Measurements from ENCODE around the gene MRFAP1L1.

The MRFAP1L1 gene

GRCh38 chr4:6659897-6660296, 49.8 kb downstream of the MRFAP1L1 start:
- no peak for DNase-seq (ENCODE audit: low read depth in 1 of 2, low spot score in 1 of 2)
- H3K27ac ChIP-seq (replicated peaks), result no peak overlapping the region
- TF ChIP-seq GABPA (IDR thresholded peaks at IDR 0.05; ENCODE audit: low read depth), result no peak
- TF ChIP-seq SPI1 (IDR thresholded peaks at IDR 0.05; ENCODE audit: borderline replicate concordance, low read depth), result no peak
- no peak for TF ChIP-seq CTCF (IDR thresholded peaks at IDR 0.05; ENCODE audit: insufficient read depth, low read length)
- TF ChIP-seq, protein P1, sequence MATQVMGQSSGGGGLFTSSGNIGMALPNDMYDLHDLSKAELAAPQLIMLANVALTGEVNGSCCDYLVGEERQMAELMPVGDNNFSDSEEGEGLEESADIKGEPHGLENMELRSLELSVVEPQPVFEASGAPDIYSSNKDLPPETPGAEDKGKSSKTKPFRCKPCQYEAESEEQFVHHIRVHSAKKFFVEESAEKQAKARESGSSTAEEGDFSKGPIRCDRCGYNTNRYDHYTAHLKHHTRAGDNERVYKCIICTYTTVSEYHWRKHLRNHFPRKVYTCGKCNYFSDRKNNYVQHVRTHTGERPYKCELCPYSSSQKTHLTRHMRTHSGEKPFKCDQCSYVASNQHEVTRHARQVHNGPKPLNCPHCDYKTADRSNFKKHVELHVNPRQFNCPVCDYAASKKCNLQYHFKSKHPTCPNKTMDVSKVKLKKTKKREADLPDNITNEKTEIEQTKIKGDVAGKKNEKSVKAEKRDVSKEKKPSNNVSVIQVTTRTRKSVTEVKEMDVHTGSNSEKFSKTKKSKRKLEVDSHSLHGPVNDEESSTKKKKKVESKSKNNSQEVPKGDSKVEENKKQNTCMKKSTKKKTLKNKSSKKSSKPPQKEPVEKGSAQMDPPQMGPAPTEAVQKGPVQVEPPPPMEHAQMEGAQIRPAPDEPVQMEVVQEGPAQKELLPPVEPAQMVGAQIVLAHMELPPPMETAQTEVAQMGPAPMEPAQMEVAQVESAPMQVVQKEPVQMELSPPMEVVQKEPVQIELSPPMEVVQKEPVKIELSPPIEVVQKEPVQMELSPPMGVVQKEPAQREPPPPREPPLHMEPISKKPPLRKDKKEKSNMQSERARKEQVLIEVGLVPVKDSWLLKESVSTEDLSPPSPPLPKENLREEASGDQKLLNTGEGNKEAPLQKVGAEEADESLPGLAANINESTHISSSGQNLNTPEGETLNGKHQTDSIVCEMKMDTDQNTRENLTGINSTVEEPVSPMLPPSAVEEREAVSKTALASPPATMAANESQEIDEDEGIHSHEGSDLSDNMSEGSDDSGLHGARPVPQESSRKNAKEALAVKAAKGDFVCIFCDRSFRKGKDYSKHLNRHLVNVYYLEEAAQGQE (IDR thresholded peaks at IDR 0.05; ENCODE audit: insufficient replicate concordance, low read depth), result no peak
- no peak for TF ChIP-seq POLR2AphosphoS5 (IDR thresholded peaks at IDR 0.05; ENCODE audit: low read depth)
- no peak overlapping the region for H3K4me3 ChIP-seq (replicated peaks; ENCODE audit: insufficient read depth, low read length)
- H3K27me3 ChIP-seq (ENCODE audit: insufficient read depth, poor library complexity, severe bottlenecking), result no peaks in the 10 kb centered on the region

DNA sequence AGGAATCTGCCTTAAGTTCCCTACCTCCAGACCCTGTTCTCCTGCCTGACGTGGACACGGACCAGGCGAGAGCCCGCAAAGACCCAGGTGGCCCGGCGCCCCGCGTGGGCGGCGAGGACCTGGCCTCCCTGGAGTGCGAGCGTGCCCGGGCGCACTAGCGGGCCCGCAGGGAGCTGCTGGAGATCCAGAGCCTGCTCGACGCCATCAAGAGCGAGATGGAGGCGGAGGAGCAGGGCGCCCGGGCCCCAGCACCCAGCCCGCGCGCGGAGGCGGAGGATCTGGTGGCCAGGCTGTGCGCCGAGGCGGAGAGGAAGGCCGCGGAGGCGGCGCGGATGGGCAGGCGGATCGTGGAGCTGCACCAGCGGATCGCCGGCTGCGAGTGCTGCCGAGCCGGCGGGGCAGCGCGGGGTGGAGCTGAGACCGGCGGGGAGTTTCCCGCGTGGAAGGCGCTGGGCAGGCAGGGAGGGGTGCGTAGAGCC, 51.0 kb downstream of the MRFAP1L1 start:
- Histone ChIP-seq H3K4me3 (replicated peaks; ENCODE audit: insufficient read depth, low read length) (no peak overlapping the region), H3K27me3 (ENCODE audit: insufficient read depth, poor library complexity, severe bottlenecking) (no peaks in the 10 kb centered on the region), H3K27ac (replicated peaks) (no peak overlapping the region)
- TF ChIP-seq GABPA (IDR thresholded peaks at IDR 0.05; ENCODE audit: low read depth) (no peak), SPI1 (IDR thresholded peaks at IDR 0.05; ENCODE audit: borderline replicate concordance, low read depth) (no peak), CTCF (IDR thresholded peaks at IDR 0.05; ENCODE audit: insufficient read depth, low read length) (no peak), POLR2AphosphoS5 (IDR thresholded peaks at IDR 0.05; ENCODE audit: low read depth) (no peak)
- TF ChIP-seq, protein P1 (IDR thresholded peaks at IDR 0.05; ENCODE audit: insufficient replicate concordance, low read depth), result no peak
- DNase-seq (ENCODE audit: low read depth in 1 of 2, low spot score in 1 of 2), result no peak

DNA sequence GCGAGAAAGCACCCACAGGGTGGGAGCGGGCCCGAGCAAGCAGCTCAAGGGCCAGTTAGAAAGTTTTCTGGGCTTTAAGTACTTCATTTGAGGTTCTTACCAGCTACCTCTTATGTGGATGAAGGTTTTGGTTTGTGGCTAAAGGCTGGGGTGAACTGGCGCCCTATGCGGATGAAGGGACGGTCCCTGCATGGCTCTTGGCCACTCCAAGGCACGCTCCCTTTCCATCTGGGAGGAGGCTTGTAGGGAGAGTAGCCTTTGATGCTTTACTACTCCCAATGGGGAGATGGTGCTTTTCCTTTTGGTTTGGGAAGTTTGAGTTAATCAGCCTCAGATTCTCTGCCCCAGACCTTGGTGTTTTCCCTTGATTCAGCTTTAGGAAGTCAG, 51.5 kb downstream of the MRFAP1L1 start:
- Histone ChIP-seq H3K27ac (replicated peaks) (no peak overlapping the region), H3K4me3 (replicated peaks; ENCODE audit: insufficient read depth, low read length) (no peak overlapping the region), H3K27me3 (ENCODE audit: insufficient read depth, poor library complexity, severe bottlenecking) (no peaks in the 10 kb centered on the region)
- no peak for DNase-seq (ENCODE audit: low read depth in 1 of 2, low spot score in 1 of 2)
- TF ChIP-seq CTCF (IDR thresholded peaks at IDR 0.05; ENCODE audit: insufficient read depth, low read length) (no peak), GABPA (IDR thresholded peaks at IDR 0.05; ENCODE audit: low read depth) (no peak)
